AG10803 (cell line): Measurements from ENCODE around the gene MAPK12.

Source experiments
- DNase-seq: peaks from one replicate; pipeline ENCODE4 v3.0.0; 2010; ENCODE audit warnings: low read depth
- H3K4me3 ChIP-seq: 2 replicates; pipeline ENCODE4 v1.5.1; 2011; ENCODE audit warnings: mild to moderate bottlenecking, low read length, control low read depth
- TF ChIP-seq, protein P1 (sequence below): conservative IDR thresholded peaks from 2 replicates; pipeline ENCODE4 v1.5.1; 2011; ENCODE audit warnings: mild to moderate bottlenecking, low read length, control low read depth, inconsistent platforms

Gene MAPK12

DNA sequence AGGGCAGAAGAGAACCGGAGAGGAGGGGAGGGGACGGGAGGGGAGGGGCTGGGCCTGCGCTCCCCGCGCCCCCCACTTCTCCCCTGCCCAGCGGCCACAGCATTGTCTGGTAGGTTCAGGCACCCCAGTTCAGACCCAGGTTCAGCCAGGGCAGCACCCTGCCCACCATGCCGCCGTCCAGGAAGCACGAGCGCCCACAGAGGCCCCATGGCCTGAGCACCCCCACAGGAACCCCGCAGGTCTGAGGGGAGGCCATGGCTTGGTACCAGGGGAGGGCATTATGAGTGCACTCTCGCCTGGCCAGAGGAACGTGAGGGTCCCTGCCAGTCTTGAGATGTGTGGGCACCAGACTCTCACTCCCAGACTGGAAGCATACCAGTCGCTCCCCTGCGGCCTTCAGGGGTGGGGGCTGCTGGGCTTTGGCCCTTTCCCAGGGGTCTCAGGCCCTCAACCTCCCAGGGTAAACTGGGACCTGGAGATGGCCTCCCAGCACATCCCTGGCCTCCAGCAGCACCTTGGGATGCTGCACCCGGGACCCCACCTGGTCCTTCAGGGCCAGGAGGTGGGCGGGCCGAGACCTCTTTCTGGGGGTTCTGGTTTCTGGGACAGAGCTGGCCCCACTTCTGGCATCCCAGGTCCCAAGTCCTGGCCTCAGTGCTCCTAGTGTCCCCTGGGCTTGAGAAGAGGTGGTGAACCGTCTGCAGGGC is 46.6 kb upstream of the MAPK12 start:
- DNase-seq = no peak
- TF ChIP-seq, protein P1, sequence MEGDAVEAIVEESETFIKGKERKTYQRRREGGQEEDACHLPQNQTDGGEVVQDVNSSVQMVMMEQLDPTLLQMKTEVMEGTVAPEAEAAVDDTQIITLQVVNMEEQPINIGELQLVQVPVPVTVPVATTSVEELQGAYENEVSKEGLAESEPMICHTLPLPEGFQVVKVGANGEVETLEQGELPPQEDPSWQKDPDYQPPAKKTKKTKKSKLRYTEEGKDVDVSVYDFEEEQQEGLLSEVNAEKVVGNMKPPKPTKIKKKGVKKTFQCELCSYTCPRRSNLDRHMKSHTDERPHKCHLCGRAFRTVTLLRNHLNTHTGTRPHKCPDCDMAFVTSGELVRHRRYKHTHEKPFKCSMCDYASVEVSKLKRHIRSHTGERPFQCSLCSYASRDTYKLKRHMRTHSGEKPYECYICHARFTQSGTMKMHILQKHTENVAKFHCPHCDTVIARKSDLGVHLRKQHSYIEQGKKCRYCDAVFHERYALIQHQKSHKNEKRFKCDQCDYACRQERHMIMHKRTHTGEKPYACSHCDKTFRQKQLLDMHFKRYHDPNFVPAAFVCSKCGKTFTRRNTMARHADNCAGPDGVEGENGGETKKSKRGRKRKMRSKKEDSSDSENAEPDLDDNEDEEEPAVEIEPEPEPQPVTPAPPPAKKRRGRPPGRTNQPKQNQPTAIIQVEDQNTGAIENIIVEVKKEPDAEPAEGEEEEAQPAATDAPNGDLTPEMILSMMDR = no peak
- H3K4me3 ChIP-seq = peak overlapping the region; percentile 9

DNA sequence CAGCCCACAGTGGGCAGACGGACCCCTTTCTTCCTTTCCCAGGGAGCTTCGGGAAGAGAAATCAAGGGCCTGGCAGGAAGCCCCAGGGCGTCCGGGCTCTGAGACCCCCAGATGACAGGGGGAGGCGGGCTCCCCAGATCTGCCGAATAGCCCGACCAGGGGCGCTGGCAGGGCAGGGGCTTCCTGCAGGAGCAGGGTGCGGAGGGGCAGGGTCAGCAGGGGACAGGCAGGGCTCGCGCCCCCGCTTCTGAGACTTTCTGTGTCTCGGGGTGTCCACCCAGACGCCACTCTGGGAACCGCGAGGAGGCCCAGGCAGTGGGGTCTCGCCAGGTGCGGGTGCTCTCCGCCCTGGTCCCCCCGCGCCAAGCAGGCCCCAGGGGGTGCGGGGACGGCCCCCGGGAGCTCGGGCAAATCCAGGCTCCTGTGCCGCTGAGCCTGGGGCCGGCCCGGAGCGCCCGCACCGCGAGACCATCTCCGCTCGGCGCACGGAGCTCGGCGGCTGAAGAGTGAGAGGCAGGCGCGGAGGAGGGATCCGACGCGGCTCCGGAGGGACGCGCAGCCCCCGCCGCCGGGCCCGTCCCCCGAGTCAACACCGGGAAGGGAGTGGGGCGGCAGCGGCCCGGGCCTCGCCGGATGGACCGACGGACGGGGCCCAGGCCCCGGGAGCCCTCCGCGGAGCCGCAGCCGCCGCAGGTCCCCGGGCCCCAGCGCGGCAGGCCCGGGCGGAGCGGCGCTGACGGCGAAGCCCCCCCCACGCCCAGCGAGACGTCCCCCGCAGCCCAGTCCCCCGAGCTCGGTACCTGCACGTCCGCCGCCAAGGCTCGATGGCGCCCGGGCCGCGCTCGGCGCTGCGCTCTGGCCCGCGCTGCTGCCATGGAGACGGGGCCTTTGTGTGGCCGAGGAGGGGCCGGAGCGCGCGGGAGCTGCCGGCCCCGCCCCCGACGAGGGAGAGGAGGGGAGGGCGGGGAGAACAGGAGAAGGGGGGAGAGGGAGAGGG is 45.6 kb upstream of the MAPK12 start, which contains the start of gene PLXNB2:
PLXNB2 (minus strand) TSS at position 894 of the 997 bp plus-strand sequence. CDS start 17,062 bp downstream, outside the sequence.
- TF ChIP-seq, protein P1 = no peak
- peak; percentile 86 for DNase-seq
- peak within 1 kb of the TSS; percentile 94 for H3K4me3 ChIP-seq

DNA sequence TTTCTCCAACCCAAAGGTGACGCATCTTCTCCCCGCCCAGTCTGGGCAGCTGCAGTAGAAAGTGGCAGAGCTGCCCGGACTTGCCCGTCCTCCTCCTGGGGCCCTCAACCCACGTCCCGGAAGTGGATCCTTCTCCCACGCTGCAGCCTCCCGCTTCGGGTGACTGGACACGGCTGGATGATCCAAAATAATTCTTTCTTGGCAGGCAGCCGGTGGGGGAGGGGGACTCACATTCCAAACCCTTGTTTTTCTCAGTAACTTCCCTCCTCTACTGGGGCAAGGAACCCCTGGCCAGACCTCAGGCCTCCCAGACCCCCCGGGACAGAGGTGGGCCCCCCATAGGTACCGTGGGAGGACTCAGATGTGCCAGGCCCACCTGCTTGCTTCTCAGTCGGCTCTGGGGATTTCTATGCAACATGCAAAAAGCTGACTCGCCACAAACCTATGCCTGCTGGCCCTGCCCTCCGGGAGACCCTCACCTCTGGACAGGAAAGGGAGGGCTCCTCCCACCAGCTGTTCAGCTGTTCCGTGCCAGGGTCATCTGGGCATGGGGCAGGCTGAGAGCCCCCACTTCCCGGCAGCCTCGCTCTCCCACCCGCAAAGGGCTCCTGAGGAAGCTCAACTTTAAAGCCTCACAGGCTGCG is 44.6 kb upstream of the MAPK12 start:
- TF ChIP-seq, protein P1 = no peak
- peak; percentile 98 for DNase-seq
- peak overlapping the region; percentile 94 for H3K4me3 ChIP-seq

DNA sequence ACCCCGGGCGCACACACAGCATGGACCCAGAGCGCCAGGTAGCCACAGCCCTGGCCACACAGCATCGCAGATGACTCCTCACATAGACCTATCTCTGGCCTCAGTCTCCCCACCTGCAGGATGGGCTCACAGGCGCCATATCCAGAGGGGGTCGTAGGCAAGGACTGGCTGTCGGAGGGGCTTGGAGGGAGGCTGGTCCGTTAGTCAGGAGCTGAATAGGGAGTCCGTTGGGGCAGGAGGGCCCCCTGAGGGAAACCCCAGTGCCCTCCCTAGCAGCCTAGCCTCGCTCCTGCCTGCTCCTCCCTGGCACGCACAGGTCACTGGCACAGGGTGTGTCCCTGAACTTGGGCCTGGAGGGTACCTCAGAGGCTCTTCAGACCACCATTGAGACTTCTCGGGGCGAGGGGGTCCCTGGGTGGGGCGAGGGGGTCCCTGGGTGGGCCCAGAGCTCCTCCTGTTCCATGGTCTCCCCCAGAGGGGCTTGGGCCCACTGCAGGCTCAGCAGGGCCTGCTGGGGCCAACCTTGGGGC is 44.0 kb upstream of the MAPK12 start:
- TF ChIP-seq, protein P1 = no peak
- H3K4me3 ChIP-seq = peak overlapping the region; percentile 94
- no peak for DNase-seq

DNA sequence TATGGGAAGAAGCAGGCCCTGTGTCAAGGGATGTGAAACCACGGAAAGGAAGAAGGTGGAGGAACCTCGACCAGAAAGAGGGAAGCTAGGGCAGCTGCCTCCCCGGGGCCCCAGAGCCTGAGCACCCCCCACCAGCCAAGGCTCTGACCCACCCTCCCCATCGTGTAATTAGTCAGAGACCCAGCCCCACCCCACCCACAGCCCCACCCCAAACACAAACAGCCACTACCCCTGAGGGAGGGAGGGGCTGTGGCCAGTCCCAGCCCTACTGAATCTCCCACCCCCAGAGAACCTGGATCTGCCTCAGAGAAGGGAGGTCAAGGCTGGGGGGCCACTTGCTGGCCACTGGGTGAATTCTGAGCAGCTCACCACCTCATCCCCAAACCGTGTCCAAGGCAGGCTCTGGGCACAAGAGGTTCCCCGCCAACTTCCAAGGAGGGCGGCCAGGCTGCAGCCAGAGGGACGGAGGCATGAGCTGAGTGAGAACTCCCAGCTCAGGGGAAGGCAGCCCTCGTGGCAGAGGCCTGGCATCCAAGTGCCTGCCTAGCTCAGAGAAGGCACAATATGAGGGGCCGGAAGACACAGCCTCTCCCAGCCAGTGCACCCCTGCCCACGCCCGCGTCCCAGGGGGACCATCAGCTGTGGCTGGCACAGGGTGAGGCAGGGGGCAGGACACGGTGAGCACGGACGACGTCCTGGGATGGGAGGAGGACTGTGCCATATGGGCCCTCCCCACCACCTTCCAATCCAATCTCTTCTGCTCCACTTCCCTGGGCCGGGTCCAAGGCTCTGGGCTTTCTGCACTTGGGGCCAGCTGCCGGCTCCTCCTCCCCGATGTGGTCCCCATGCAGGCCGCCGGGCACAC is 43.3 kb upstream of the MAPK12 start:
- peak; percentile 62 for DNase-seq
- peak overlapping the region; percentile 94 for H3K4me3 ChIP-seq
- TF ChIP-seq, protein P1 = no peak
